VCaP (cell line): ENCODE results near the gene IL1B.
"Not testable (repeated sequence)": the region's sequence is repeated elsewhere in the genome, so short reads cannot be mapped to it uniquely, and the experiment has no call there.

Experiments
- H3K27ac ChIP-seq: fragments of 450-650 bp; 2 replicates; pipeline ENCODE4 v1.5.1; 2017
- CTCF ChIP-seq: fragments of 450-650 bp; conservative IDR thresholded peaks from 2 replicates; pipeline ENCODE4 v1.5.1; 2017; ENCODE audit warnings: mild to moderate bottlenecking, moderate library complexity

IL1B gene

GRCh38 chr2:112867701-112868631 lies 31.4 kb upstream of the IL1B start:
- H3K27ac ChIP-seq, result peak overlapping the region; percentile 56
- no peak for TF ChIP-seq CTCF

GRCh38 chr2:112866128-112866835 lies 29.7 kb upstream of the IL1B start:
- no peak for TF ChIP-seq CTCF

GRCh38 chr2:112864072-112864471 lies 27.5 kb upstream of the IL1B start:
- no peak for TF ChIP-seq CTCF
- no peak overlapping the region for H3K27ac ChIP-seq

More at GRCh38 chr2:112866128-112866835, 29.7 kb upstream of the IL1B start:
- H3K27ac ChIP-seq, result no peak overlapping the region

GRCh38 chr2:112859406-112860183 lies 23.0 kb upstream of the IL1B start:
- not testable (repeated sequence) for H3K27ac ChIP-seq

- TF ChIP-seq CTCF, result no peak
Measured at GRCh38 chr2:112850588-112850987, 14.0 kb upstream of the IL1B start.

GRCh38 chr2:112849956-112850355 lies 13.4 kb upstream of the IL1B start:
- TF ChIP-seq CTCF, result no peak
- H3K27ac ChIP-seq, result no peak overlapping the region

More at GRCh38 chr2:112850588-112850987, 14.0 kb upstream of the IL1B start:
- no peak overlapping the region for H3K27ac ChIP-seq

- no peak overlapping the region for H3K27ac ChIP-seq
- TF ChIP-seq CTCF, result no peak
Measured at GRCh38 chr2:112848833-112849232, 12.3 kb upstream of the IL1B start.
